A549 (cell line): ENCODE results near the gene UVSSA.

Source experiments
- CTCF ChIP-seq: fragments of >200 bp; sonication (Bioruptor Twin); formaldehyde crosslinking; IDR thresholded peaks from 3 replicates; pipeline ENCODE4 v1.5.1; 2016
- EP300 ChIP-seq, 2 experiments: fragments of >200 bp; sonication (Bioruptor Twin); formaldehyde crosslinking; IDR thresholded peaks; 2 replicates in 1 of 2; 3 replicates in 1 of 2; pipeline ENCODE4 v1.6.1; 2016 to 2017
- KDM5A ChIP-seq: fragments of 200-600 bp; sonication (generic); IDR thresholded peaks from 2 replicates; pipeline ENCODE4 v1.6.1; 2016; ENCODE audit warnings: antibody characterized with exemption, mild to moderate bottlenecking
- PHF8 ChIP-seq: fragments of 200-600 bp; sonication (generic); IDR thresholded peaks from 2 replicates; pipeline ENCODE4 v1.6.1; 2016; ENCODE audit warnings: low read depth, mild to moderate bottlenecking, antibody characterized with exemption, moderate library complexity, borderline replicate concordance
- POLR2A ChIP-seq: IDR thresholded peaks from 2 replicates; pipeline ENCODE4 v1.6.1; 2012; ENCODE audit warnings: mild to moderate bottlenecking, low read length

DNA sequence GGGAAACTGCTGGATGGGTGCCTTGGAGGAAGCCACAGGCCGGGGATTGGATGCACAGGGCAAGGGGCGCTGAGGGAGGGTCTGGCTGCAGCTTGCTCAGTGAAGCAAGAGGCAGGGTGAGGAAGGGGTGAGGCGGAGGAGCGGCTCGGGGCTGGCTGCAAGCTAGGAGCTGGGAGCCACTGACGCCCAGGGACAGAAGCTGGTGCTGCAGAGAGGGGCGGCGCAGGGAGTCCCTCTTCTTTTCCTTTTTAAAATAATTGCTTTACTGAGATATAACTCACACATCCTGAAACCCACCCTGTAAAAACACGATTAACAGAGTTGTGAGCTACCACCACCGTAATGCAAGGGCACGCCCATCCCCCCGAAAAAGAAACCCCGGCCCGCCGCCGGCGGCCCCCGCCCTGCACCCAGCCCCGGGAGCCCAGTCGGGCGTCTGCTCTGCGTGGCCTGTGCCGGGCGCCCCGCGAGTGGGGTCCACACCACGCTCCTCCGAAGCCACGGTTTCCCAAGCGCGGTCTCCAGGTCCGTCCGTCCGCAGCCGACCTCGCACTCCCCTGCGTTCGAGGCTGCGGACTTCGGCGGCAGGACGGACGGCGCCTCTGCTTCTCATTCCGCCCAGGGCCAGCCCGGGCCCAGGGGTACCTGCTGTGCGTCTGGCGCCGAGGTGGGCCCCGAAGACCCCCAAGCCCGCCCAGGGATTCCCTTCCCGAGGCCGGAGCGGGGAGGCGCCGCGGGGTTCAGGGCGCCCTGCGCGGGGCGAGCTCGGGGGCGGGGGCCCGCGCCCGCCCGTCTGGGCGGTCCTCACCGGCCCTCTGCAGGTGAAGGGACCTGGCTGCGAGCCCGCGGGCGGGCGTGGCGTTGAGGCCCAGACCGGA lies 866 bp upstream of the UVSSA start:
- no peak for TF ChIP-seq CTCF
- TF ChIP-seq POLR2A, result peak; percentile 16; the same call in 1 of the 2 replicates
- no peak for TF ChIP-seq KDM5A
- TF ChIP-seq EP300 (IDR thresholded peaks at IDR 0.05), result no peak
- peak; percentile 58 for TF ChIP-seq PHF8
